Heart left ventricle (tissue), 13 donors: Measurements from ENCODE around the gene HOXD10.

Experiments
- CTCF ChIP-seq, 12 donors: fragments of 200-600 bp; sonication (generic) in 4 of 12; IDR thresholded peaks; one replicate each; pipeline versions ENCODE4 v1.5.0 to v1.8.0; 2018 to 2022; ENCODE audit warnings: antibody characterized with exemption in 12 of 12, mild to moderate bottlenecking in 5 of 12
- POLR2A ChIP-seq, 2 donors: fragments of 450-650 bp; IDR thresholded peaks; one replicate each; pipeline ENCODE4 v1.6.1; 2017; ENCODE audit warnings: antibody characterized with exemption in 2 of 2, mild to moderate bottlenecking in 2 of 2, moderate library complexity in 2 of 2
- donor health status: ischemic (EF 13 %, LVEDD 7.1; RV severe dilation, severe dysfunction).
- donor health status: DM: no; HTN: yes; CAD: no.
- donor health status: DM: no; HTN: no; CAD: no.
- donor health status: ischemic (EF 25% LVEDD 6.9; RV normal size, moderate dysfunction).
- donor health status: ischemic (EF 25% LVEDD 5.7; RV mildly dilated, moderate dysfunction).
- donor health status: ischemic (EF 35%, LVEDD 5.7; RV mildly dilated, moderate dysfunction).
- donor health status: nonischemic (EF 11% LVEDD 7.7; RV severe dilation, severe dysfunction).
- donor health status: DM: yes; HTN: yes; CAD: no.
- donor health status: PGD.
- donor health status: ischemic (EF 29% LVEDD 5.4; RV normal size, mild dysfunction).
- donor health status: nonischemic (EF 23%, LVEDD 6.1; RV moderate dilation, normal function).

GRCh38 chr2:176074919-176075425 lies 41.6 kb upstream of the HOXD10 start:
- TF ChIP-seq POLR2A (IDR thresholded peaks at IDR 0.05) (no peak), CTCF (IDR thresholded peaks at IDR 0.05) (no peak)
